Activated CD4-positive, CD25-positive, alpha-beta regulatory T cell treated with anti-CD3 and anti-CD28 coated beads, Interleukin-2, amount 50 U/mL, for 24 hours (primary cell): ENCODE data around the gene ZCCHC2.
A peak's percentile ranks its signal among the peaks of the same experiment; 100 is the strongest.

ENCODE experiments used
- ATAC-seq, 2 donors: fragments of 150-1000 bp; cut with Tn5 transposase; one replicate each; pipeline ENCODE4 v1.10.0; 2021; ENCODE audit warnings: mild to moderate bottlenecking in 1 of 2, moderate library complexity in 1 of 2

ZCCHC2 gene

DNA sequence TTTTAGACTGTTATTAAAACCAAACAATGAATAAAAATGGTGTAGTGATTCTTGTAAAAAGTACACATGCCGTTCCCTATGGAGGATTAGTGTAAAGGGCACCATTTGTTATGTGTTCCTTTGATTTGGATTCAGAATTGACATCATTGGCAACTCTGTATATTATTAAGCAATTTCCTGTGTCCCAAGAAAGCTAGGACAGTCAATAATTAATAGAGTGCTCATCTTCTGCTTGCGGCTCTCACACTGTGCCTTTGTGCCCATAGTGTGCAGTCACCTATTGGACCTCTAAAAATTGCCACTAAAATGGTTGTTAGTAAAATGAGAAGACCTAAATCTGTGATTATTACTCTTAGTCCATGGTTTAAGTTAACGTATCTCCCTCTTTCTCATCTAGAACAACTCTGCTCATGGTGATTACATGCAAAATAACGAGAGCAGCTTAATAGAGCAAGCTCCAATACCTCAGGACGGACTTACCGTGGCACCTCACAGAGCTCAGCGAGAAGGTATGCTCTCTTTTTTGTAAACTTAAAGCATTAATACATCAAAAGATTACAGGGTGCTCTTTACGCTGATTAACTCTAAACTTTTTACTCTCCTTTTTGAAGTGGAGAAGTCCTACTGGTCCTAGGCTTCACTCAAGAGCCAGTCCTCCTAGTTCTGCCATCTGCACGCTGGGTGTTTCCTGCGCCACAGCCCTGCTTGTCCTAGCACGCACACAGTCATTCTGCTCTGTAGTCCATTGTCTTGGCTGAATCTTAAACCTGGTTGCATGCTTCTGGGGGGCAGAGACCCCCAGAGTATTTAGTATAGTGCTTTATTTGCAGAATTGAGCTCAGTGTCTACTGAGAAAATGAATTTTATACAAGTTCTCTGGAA lies 16.7 kb downstream of the ZCCHC2 start:
- no peak for ATAC-seq

DNA sequence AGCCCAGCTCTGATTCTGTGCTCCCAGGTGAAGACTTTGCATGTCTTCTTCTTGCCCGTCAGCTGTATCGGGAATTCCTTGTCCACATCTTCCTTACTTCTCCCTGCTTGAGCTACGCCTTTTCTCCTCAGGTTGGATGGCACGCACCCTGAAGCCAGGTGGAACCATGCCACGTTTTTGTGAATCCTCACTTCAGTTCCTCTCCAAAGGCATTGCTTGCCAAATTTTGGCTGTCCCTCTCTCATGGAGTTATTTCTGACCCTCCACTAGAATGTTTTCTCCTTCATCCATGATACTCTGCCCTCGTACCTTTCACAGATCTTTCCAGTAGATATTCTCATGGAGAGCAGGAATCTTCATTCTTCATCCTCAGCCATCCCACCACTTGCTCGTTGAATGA lies 20.2 kb downstream of the ZCCHC2 start:
- ATAC-seq = no peak

DNA sequence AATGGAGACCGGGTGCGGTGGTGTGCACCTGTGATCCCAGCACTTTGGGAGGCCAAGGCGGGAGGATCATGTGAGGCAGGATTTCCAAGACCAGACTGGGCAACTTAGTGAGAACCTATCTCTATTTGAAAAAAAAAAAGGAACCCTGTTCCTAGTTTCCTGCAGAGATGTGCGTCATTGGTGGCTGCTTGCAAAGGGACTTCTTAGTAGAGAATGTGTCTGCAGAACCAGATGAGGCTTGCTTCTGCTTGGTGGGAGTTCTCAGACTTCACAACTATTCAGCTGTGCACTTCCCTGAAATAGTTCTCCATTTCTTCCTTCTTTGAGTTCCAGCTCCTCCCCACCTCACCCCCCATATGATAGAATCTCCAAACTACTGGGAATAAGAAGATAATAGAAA lies 22.3 kb downstream of the ZCCHC2 start:
- no peak for ATAC-seq

DNA sequence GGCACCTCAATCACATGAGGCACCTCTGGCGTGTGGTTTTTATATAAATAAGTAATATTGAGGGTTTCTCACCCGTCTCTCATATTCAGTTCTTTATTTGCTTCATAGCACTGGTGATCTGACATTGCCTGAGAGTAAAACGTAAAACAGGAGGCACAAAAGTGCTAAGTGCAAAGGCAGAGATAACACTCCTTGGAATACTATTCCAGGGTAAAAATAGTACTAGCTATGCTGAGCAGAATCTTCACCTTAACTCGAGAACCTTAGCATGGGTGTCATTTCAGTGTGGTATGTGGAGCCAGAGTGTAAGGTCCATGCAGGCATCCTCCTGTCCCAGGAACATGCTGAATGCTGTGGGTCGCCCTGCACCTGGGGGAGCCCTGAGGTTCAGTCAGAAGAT lies 26.9 kb downstream of the ZCCHC2 start:
- ATAC-seq = no peak

DNA sequence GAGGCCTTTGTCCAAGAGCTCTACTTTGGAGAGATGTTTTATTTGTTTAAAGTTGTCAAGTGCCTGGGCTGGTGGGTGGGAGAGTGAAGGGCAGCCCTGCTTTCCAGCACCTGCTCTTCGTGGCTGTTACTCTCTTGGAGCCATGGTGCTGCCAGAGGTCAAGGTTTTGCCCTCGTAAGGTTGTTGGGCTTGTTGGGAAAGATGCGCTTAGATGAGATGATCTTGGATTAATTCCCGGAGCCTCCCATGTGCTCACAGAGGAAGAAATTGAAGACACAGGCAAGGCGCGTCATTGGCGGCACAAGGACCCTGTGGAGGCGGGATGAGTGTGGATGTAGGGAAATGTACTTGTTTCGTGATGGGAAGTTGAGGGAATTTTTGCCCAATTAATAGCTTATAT lies 27.9 kb downstream of the ZCCHC2 start:
- ATAC-seq = no peak

DNA sequence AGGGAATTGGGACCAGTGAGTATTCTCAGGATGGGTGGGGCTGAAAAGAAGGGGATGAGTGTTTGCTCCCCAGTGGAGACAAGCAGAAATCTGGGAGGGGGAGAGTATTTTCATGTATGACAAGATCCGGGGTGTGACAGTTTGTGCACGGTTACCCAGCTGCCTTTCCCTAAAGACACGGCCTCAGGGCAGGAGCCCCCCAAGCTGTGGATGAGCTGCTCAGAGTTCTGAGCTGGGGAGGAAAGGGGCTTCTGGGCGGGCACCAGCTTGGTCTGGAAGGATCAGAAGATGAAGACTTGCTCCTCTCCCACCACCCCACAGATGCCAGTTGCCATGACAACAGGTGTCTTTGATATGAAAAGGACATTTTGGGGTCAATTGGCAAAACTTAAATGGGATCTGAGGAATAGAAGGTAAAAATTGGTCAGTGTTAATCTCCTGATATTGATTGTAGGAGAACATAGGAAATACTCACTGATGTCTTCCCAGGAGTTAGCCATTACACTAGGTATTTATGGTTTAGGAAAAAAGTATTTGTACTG lies 29.2 kb downstream of the ZCCHC2 start:
- ATAC-seq = no peak

DNA sequence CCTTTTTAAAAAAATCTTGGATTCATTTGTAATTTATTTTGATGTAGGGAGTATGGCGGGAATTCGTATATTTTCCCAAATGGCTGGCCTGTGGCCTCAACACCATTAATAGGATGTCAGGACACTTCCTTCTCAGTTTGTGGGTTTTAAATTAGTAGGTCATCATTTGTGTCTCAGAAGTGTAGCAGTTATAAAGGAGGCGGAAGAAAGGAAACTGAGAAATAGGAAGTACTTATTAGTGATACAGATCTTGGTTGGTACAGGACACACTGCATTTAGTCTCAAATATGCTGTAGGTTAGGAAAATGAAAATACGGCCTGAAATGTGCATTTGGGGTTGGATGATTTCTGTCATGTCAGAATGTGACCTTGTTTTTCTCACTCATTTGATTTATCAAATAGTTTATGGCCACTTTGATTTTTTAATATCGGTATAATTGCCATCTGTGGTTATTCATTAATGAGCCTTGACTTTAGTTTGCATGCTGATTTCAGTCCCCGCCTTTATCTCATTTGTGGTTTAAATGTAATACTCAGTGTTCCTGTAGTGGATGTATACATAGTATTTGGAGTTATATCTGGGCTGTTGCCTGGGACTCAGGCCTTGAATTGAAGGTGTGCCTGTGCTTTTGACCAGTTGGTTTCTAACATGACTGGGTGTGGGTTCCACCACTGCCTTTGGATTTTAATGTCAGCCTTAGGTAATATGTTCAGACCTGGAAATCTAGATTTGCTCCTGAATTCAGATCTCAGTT lies 31.4 kb downstream of the ZCCHC2 start:
- ATAC-seq = no peak

DNA sequence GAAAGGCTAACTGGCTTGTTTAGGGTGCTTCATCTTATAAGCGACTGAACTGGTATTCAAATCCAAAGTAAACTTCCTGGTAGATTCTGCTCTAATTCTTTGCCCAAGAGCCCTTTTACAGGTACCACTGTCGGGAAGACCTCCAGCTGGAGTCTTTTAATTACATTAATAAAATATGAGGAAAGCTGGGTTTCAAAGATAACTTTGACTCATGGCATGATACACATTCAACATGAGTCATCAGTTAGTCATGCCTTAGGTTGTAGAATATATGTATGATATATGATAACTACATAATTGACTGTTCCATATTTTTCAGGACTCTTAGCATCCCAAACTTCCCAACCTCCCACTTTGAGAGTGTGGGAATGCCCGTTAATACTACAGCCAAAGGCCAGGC lies 32.3 kb downstream of the ZCCHC2 start:
- peak; percentile 81 to 87 for ATAC-seq

DNA sequence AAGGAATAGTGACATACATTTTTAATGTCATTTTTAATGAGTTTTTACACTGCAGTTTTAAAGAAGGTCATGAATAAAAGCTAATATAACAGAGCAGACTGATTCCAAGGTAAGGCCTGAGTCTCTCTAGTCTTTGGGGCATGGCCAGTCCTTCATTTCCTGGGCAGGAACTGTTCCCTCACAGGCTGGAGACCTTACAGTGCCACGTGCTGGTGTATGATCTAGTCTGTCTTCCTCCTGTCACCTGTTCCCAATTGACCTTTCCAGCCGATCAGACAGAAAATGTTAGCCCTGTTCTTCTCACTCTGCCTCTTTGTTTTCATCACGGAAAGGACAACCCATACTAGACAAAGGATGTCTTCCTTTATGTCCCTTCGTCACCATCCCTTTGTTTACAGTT lies 33.6 kb downstream of the ZCCHC2 start:
- no peak for ATAC-seq

DNA sequence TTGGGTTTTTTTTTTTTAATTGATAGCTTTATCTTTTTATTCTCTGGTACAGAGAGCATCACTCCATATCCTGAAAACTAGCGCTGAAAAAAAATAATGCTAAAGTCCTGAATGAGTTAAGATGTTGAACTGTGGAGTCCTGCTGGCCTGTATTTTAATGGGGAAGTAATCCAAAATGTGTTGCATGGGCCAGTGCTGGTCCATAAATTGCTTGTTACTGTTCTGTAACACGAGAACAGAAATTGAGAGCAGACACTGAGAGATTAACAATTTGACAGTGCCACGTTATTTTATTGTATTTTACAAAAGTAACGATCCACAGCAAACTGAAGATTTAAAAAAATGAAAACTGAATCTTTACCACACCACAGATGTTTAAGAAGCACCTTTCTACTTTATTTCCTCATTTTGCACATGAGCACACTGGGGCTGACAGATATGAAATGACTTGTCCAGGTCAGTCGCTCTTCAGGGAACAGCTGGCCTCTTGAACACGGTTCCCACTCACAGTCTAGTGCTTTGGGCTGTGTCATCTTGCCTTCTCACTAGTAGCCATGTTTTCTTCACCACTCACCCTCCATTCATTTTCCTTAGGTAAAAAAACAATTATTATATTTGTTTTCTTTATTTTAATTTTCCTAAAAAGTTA lies 35.3 kb downstream of the ZCCHC2 start:
- ATAC-seq = no peak

DNA sequence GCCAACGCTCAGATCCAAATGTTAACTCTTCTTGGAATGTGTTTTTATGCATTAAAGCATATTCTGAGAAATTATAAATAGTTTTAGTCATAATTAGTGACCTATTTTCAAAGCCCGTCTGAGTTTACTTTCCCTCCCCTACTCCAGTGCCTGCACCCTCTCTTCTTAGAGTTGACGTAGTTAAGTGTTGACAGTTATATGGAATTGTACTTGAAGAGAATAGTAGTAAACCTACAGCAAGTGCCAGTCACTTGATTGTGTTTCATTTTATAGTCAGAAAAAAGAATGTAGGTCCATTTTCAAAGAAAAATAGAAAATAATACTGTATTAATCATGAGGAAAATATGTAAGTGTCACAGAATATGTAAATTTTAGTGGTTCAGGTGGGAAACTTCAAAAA lies 41.2 kb downstream of the ZCCHC2 start:
- no peak for ATAC-seq

DNA sequence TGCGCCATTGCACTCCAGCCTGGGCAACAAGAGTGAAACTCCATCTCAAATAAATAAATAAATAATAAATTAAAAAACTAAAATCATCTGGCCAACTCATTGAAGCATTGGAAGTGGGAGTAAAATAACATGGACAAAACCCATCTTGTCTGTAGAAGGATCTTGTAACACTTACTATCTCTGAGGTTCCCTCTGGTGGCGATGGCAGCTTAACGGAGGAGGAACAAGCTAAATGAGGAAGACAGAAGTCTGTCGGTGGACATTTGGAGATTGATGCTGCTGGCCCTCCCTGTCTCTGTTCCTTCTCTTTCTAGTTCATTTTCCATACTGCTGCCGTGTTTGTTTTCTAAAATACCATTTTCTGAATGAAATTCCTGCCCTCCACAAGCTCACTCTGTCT lies 43.4 kb downstream of the ZCCHC2 start:
- no peak for ATAC-seq

DNA sequence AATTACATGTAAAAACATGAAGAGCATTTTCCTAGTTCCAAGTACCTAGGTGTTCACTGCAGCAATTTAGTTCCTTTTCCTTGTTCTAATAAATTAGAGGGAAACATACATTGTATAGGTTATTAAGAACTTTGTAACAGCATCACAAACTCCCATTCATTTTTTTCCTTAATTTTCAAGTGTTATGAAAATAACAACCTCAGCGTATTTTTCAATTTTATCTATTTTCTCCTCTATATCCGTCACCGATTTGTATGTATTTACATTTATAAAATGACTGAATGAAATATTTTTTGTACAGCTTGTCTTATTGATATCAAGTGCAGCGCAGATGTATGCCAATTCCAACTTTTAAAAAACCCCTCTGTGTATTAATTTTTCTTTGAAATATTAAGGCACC lies 44.0 kb downstream of the ZCCHC2 start:
- no peak for ATAC-seq

DNA sequence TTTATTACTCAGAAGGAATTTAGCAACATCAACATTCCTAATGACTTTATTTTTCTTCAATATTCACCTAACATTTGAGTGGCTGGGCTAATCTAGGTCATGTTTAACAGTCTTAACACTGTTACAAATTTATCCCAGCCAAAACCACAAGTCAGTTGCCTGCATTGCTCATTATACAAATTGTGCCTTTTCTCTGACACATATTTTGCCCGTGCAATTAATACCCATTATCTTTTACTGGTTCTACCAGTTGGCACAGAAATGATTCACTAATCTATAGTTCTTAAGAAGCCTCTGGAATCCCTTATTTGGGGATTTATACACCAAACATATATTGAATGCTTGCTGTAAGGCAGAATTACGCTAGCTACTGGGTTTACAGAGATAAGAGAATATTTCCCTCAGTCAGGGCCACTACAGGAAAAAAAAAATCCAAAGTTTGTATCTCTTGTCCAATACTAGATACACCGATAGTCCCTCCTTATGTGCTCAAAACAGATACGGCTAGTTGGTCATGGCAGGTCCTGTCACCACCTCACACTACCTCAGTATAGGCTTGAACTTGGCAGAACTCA lies 46.3 kb downstream of the ZCCHC2 start:
- ATAC-seq = no peak

DNA sequence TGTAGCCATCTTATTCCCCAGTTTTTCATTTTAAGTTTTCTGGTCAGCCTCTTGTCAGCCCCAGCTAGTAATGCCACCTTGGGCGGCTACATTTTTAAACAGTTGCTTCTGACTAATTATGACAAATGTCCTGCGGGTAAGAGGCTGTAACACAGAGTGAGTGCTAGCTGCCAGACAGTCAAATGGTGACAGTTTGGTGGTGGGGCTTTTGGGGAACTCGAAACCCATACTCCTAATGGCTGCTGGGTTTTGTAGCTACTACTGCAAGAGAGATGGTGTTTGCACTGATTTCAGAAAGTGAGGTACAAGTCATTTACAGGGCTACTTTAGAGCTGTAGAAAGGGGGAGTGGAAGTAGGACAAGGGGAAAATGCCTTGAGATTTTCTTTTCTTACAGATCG lies 48.2 kb downstream of the ZCCHC2 start:
- peak in 1 of 2 donors; percentile 25 for ATAC-seq

DNA sequence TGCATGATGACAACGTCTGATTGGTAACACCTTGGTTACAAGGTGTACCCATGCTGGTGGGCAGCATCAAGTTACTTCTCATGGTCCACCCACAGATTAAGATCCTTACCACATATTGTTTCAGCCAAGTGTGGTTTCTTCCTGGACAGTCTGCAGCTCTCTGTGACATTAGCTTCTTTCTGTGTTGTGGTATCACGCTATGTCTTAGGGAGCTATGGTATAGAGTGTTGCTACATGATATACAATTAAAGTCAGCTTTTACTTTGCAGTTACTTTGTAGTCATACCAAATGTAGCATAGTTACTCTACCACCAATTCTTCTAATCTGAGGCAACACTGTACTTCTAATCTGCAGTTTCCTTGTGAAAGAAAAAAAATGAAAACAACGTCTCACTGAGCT lies 48.8 kb downstream of the ZCCHC2 start:
- ATAC-seq = peak in 1 of 2 donors; percentile 76

DNA sequence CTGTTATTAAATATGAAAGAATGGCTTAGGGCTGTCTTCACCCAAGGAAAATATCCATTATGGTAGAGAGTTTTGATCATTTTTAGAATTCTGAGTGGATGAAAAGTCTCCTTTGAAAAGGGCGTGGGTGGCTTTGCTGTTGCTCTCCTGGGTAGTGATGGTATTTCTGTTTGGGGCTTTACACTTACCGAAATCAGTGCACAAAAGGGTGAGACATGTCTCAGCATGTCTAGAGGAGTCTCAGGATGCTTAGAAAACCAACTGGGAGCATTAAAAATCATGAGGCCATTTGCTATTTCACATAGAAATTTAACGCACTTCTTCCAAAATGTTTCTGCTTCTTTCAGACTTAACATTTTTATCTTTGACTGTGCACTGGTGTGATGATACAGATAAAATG lies 49.6 kb downstream of the ZCCHC2 start:
- no peak for ATAC-seq

DNA sequence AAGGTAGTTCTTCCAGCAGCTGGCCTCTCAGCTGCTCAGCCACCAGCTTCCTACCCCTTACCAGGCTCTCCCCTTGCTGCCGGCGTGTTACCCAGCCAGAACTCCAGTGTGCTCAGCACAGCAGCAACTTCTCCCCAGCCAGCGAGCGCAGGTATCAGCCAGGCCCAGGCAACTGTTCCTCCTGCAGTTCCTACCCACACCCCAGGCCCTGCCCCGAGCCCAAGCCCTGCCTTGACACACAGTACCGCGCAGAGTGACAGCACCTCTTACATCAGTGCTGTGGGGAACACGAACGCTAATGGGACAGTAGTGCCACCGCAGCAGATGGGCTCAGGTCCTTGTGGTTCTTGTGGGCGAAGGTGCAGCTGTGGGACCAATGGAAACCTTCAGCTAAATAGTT lies 52.0 kb downstream of the ZCCHC2 start:
- no peak for ATAC-seq

DNA sequence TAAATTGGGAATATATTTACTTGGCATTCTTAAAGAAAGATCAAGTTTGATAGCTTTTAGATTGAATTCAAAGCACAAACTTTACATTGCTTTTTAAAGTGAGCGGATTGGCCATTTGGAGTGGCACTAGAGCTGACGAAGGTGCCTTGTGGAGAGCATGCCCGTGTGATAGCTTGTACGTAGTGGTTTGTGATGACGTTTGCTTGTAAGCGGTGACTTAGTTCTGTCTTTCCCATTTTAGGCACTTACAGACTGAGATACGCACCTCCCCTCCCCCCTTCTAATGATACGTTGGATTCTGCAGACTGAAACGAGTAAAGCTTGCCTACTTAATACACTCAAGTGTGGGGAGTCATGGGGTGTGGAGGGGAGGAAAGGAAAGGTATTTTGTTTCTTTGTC lies 53.4 kb downstream of the ZCCHC2 start:
- ATAC-seq = no peak

DNA sequence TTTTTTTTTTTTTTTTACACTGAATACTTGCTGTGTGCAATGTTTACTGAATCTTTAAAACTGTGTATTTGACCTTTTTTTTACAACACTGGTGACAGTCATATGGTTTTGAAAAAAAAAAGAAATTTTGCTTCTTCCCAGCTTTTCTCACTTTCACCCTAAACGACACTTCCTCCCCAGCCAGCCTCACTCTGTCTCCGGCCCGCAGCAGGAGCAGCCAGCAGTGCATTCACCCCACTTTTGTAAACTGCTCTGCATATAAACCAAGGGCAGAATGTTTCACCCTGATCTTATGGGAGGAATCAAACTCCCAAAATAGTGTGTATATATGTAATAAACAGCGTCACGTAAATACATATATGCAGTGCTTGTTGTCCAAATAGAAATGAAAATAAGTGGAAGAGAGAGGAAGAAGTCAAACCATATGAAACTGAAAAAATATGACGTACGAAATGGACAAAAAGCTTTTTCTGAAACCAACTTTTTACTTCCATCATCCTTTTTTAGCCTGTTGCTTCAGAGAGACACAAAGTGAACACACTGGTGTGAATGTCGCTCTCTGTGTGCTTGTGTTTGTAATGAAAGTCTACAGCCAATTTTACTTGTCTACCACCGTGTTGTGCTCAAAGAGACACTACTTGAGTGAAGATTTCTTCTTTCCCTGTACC lies 54.2 kb downstream of the ZCCHC2 start:
- ATAC-seq = no peak

DNA sequence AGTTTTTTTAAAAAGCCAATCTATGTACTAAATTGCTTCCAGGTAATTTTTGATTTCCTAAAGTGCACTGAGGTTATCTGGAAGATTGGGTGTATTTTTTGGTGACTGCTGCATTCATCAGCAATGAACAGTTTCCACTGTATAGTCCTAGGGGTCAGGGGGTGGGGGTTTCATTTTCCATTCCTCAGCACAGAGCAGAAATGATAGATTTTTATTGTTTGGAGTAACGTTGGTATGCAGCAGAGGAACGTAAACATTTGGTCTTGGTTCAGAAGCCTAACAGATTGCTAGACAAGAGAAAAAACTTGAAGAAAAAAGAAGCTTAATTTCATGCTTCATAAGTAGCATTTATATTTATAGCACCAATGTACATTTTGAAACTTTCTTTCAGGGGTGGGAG lies 54.9 kb downstream of the ZCCHC2 start:
- ATAC-seq = no peak

DNA sequence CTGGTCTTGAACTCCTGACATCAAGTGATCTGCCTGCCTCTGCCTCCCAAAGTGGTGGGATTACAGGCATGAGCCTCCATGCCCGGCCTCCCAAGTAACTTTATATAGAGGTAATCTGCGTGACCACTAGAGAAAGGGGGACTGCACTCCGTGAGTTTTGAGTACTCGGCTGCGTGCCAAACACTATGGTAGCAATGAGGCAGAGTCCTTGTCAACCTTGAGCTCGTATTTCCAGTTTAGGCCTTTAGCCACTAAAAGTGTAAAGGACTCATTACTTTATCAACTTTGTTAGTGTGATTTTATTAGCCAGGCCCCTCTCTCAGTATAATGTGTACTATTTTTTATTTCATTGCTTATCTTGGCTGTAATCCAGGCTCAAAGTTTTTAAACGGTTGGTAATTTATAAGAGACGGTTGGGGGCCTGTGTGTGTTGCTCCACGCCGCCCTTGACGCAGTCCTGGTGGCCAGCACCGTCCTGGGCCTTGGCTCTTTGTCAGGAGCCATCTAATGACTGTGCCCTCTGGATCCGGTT lies 56.2 kb downstream of the ZCCHC2 start:
- no peak for ATAC-seq
